ENCODE results near the gene MYL11. TPM values are rescaled to one million over a fixed set of nuclear protein-coding genes. Genes with fewer than 3 reads are reported as not detected.
A peak's percentile ranks its signal among the peaks of the same experiment; 100 is the strongest.

The MYL11 gene
- total RNA-seq, 1 donor from 2014 or later, result not detected

GRCh38 chr16:30372038-30372712, 2.4 kb upstream of the MYL11 start:
- H3K27ac ChIP-seq, result peak overlapping the region; percentile 78
- H3K4me1 ChIP-seq, result peaks cover 34% of the 10 kb centered on the region
- H3K27me3 ChIP-seq (ENCODE audit: low read depth), result no peaks in the 10 kb centered on the region
- ATAC-seq, result no peak
- intact Hi-C loops (cut with DNase I), result no loop called here
- no peak for TF ChIP-seq CTCF (IDR thresholded peaks at IDR 0.05)
- no peak overlapping the region for H3K4me3 ChIP-seq
- no peaks in the 10 kb centered on the region for H3K36me3 ChIP-seq
- H3K9me3 ChIP-seq, result no peaks in the 10 kb centered on the region
- no peak for DNase-seq

- Histone ChIP-seq H3K9me3 (no peaks in the 10 kb centered on the region), H3K27me3 (ENCODE audit: low read depth) (no peaks in the 10 kb centered on the region), H3K4me1 (peaks cover 33% of the 10 kb centered on the region), H3K27ac (peak overlapping the region; percentile 78), H3K4me3 (no peak overlapping the region), H3K36me3 (no peaks in the 10 kb centered on the region)
- no peak for TF ChIP-seq CTCF (IDR thresholded peaks at IDR 0.05)
- no peak for DNase-seq
- ATAC-seq, result no peak
- intact Hi-C loops (cut with DNase I), result no loop called here
These were observed 1.9 kb upstream of the MYL11 start for GRCh38 chr16:30372725-30373124.

GRCh38 chr16:30375864-30376263, 1.3 kb downstream of the MYL11 start:
- H3K9me3 ChIP-seq, result no peaks in the 10 kb centered on the region
- ATAC-seq (no peak), DNase-seq (no peak)
- intact Hi-C loops (cut with DNase I), result no loop called here
- H3K27ac ChIP-seq, result no peak overlapping the region
- peaks cover 28% of the 10 kb centered on the region for H3K4me1 ChIP-seq
- no peak overlapping the region for H3K4me3 ChIP-seq
- H3K36me3 ChIP-seq, result no peaks in the 10 kb centered on the region
- H3K27me3 ChIP-seq (ENCODE audit: low read depth), result no peaks in the 10 kb centered on the region
- TF ChIP-seq CTCF (IDR thresholded peaks at IDR 0.05), result no peak

GRCh38 chr16:30376461-30376902, 1.9 kb downstream of the MYL11 start:
- no peak for TF ChIP-seq CTCF (IDR thresholded peaks at IDR 0.05)
- DNase-seq, result no peak
- H3K36me3 ChIP-seq, result no peaks in the 10 kb centered on the region
- H3K27ac ChIP-seq, result peak overlapping the region; percentile 98
- peaks cover 25% of the 10 kb centered on the region for H3K4me1 ChIP-seq
- intact Hi-C loops (cut with DNase I), result no loop called here
- ATAC-seq, result no peak
- H3K4me3 ChIP-seq, result no peak overlapping the region
- no peaks in the 10 kb centered on the region for H3K9me3 ChIP-seq
- H3K27me3 ChIP-seq (ENCODE audit: low read depth), result no peaks in the 10 kb centered on the region

- Histone ChIP-seq H3K27ac (peak overlapping the region; percentile 98), H3K27me3 (ENCODE audit: low read depth) (no peaks in the 10 kb centered on the region), H3K36me3 (no peaks in the 10 kb centered on the region), H3K4me3 (peak overlapping the region; percentile 77), H3K4me1 (peaks cover 22% of the 10 kb centered on the region), H3K9me3 (no peaks in the 10 kb centered on the region)
- DNase-seq (no peak), ATAC-seq (no peak)
- no peak for TF ChIP-seq CTCF (IDR thresholded peaks at IDR 0.05)
- intact Hi-C loops (cut with DNase I), result no loop called here
These were observed 2.6 kb downstream of the MYL11 start for GRCh38 chr16:30377050-30377811.

Data from lower lobe of right lung (tissue), 2 donors.